Body of pancreas (tissue), 4 donors: ENCODE data around the gene BACE2. TPM values are rescaled to one million over a fixed set of nuclear protein-coding genes. Genes with fewer than 3 reads are reported as not detected.

Source experiments
- ATAC-seq: fragments of 150-250 bp; one replicate; pipeline ENCODE4 v1.9.1; 2016
- DNase-seq, 4 donors: peaks; one replicate each; pipeline ENCODE4 v3.0.0-alpha.2; 2019
- H3K27ac ChIP-seq, 4 donors: fragments of 200-600 bp; sonication (generic); 1 replicate in 3 of 4; 2 replicates in 1 of 4; pipeline versions ENCODE4 v1.5.1 to v1.6.1; 2016 to 2019; ENCODE audit warnings: mild to moderate bottlenecking in 1 of 4, mixed read lengths in 1 of 4, moderate library complexity in 1 of 4
- H3K27me3 ChIP-seq, 2 donors: fragments of 200-600 bp; sonication (generic); one replicate each; pipeline ENCODE4 v1.6.0; 2016; ENCODE audit warnings: mild to moderate bottlenecking in 1 of 2
- H3K36me3 ChIP-seq, 2 donors: fragments of 200-600 bp; sonication (generic); replicated peaks in 1 of 2; 2 replicates each; pipeline ENCODE4 v1.5.1; 2016; ENCODE audit warnings: low read depth in 2 of 2; ENCODE audit not compliant: insufficient read depth in 1 of 2
- H3K4me1 ChIP-seq: fragments of 200-600 bp; sonication (generic); one replicate; pipeline ENCODE4 v1.6.0; 2016
- H3K4me3 ChIP-seq, 2 donors: fragments of 200-600 bp; sonication (generic); 1 replicate in 1 of 2; 2 replicates in 1 of 2; pipeline ENCODE4 v1.5.1; 2016 to 2019
- H3K9me3 ChIP-seq, 3 donors: fragments of 200-600 bp; sonication (generic); 1 replicate in 2 of 3; 2 replicates in 1 of 3; pipeline ENCODE4 v1.5.1; 2016
- POLR2A ChIP-seq, 3 donors: fragments of 450-650 bp; IDR thresholded peaks; one replicate each; pipeline ENCODE4 v1.6.1; 2016; ENCODE audit warnings: antibody characterized with exemption in 3 of 3, mild to moderate bottlenecking in 2 of 3
- WGBS, 2 donors: methylation state at CpG; one replicate each; pipeline ENCODE4 v1.1.5; 2017; 5-methylcytosine and 5-hydroxymethylcytosine counted together
- intact Hi-C: fragments of 100-400 bp; cut with DNase I; formaldehyde crosslinking; loops from one replicate; pipeline ENCODE4 v1.15.1; 2023
- total RNA-seq, 2 donors: library from RNA; depleted of rRNA; stranded (reverse); fragments of >200 nt; gene quantifications; one replicate each; pipeline ENCODE4 v1.1.0, GENCODE V29; 2016
- TF ChIP-seq, protein P1 (sequence below), 7 experiments: fragments of 450-650 bp in 4 of 7; fragments of 200-600 bp in 3 of 7; sonication (generic) in 3 of 7; IDR thresholded peaks; one replicate each; pipeline ENCODE4 v1.5.1; 2016 to 2019; ENCODE audit warnings: antibody characterized with exemption in 7 of 7

BACE2 gene
- total RNA-seq, 2 donors from 2014 or later, result 86.4 to 107 TPM

DNA sequence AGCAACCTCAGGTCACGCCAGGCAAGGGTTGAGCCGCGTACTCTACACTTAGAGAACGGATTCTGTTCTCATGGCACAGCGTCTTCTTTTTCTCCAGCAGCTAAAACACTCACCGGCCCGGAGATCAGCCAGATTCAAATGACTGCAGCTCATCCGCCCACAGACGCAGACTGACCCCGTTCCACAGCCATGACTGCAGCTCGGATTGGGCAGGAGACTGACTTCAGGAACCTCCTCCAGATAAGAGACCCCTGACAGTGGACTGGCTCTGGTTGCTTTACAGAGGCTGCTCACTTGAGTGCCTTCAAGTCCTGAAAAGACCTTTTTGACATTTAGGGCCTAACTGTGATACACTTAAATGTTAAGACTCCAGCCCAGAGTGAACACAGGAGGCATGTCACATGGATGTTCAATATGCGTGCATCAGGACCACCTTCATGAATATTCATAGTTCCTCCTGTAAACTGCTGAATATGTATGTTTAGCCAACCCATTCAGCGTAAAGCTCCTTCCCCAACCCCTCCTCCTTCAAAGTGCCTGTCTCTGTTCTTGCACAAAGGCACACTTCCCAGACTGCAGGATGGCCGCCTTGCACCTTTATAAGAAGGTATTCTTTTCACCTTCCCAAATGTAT, 42.6 kb downstream of the BACE2 start:
- H3K4me1 ChIP-seq, result peaks cover 20% of the 10 kb centered on the region
- no peak overlapping the region for H3K4me3 ChIP-seq
- no peaks in the 10 kb centered on the region for H3K36me3 ChIP-seq
- no peak for TF ChIP-seq POLR2A (IDR thresholded peaks at IDR 0.05)
- TF ChIP-seq, protein P1, sequence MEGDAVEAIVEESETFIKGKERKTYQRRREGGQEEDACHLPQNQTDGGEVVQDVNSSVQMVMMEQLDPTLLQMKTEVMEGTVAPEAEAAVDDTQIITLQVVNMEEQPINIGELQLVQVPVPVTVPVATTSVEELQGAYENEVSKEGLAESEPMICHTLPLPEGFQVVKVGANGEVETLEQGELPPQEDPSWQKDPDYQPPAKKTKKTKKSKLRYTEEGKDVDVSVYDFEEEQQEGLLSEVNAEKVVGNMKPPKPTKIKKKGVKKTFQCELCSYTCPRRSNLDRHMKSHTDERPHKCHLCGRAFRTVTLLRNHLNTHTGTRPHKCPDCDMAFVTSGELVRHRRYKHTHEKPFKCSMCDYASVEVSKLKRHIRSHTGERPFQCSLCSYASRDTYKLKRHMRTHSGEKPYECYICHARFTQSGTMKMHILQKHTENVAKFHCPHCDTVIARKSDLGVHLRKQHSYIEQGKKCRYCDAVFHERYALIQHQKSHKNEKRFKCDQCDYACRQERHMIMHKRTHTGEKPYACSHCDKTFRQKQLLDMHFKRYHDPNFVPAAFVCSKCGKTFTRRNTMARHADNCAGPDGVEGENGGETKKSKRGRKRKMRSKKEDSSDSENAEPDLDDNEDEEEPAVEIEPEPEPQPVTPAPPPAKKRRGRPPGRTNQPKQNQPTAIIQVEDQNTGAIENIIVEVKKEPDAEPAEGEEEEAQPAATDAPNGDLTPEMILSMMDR (IDR thresholded peaks at IDR 0.05), result no peak
- intact Hi-C loops, result no loop called here
- WGBS, 2 donors, result 89 to 98% methylated on average over 13 to 14 of the region's 14 CpGs
- no peaks in the 10 kb centered on the region for H3K9me3 ChIP-seq
- H3K27ac ChIP-seq, result no peak overlapping the region
- no peak for ATAC-seq
- DNase-seq, result no peak
- no peaks in the 10 kb centered on the region for H3K27me3 ChIP-seq

DNA sequence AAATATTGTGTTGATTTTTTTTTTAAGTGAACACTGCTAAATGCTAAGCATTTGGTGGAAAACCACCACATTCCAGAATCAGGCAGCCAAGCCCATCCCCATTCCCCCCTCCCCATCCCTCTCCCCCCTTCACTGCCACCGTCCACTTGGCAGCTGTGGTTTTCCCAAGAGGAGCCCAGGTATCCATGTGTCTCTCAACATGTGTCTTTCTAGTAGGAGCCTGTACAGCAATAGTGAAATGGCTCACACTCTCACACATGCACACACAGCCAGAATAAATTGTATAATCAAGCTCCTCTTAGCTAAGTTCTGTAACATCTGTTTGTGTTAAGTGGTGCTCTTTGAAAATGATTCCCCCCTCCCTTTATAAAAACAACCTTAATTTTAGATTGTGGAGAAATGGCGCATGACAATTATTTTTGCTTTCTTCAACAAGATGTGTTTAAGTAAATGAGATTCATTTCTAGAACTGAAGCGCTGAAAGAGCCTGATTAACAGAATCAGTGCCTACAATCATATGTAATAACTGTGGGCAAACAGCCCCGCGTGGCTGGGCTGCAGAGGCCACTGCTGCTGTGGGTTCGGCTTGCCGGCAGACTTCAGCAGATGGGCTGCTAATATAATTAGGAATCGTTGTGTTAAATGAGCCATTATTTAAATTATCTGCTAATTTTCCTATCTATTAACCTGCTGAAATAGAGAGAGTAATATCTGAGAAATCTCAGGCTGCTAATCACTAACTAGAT, 43.3 kb downstream of the BACE2 start:
- H3K4me1 ChIP-seq, result peaks cover 20% of the 10 kb centered on the region

DNA sequence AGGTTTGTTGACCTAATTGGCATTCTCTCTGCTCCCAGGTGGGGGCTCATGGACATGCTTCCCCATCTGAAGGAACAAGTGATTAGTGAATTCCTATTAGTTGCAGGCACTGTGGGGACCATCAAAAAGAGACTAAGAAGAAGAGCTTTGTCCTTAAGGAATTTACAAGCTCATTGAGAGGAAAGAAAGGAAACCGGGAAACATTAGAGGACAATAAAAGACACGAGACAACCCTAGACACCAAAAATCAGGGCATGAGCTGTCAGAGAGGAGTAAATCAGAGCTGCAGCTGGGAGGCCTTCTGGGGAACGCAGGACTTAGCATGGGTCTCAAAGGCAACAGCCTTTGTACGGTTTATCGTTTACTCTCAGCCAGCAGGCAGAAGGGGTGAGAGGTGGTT, 45.1 kb downstream of the BACE2 start:
- TF ChIP-seq, protein P1 (IDR thresholded peaks at IDR 0.05), result no peak
- no peak for TF ChIP-seq POLR2A (IDR thresholded peaks at IDR 0.05)
- 95 to 96% methylated on average over 5 of the region's 5 CpGs for WGBS, 2 donors
- H3K27me3 ChIP-seq, result no peaks in the 10 kb centered on the region
- no peak overlapping the region for H3K4me3 ChIP-seq
- H3K36me3 ChIP-seq, result no peaks in the 10 kb centered on the region
- no peaks in the 10 kb centered on the region for H3K9me3 ChIP-seq
- H3K27ac ChIP-seq, result no peak overlapping the region
- DNase-seq, result no peak
- intact Hi-C loops, result no loop called here
- ATAC-seq, result no peak
- H3K4me1 ChIP-seq, result peaks cover 14% of the 10 kb centered on the region

More for the DNA sequence above, 43.3 kb downstream of the BACE2 start:
- ATAC-seq (no peak), DNase-seq (peak in 2 of 4 donors; percentile 25 to 43)
- Histone ChIP-seq H3K36me3 (no peaks in the 10 kb centered on the region), H3K27me3 (no peaks in the 10 kb centered on the region), H3K9me3 (no peaks in the 10 kb centered on the region), H3K27ac (no peak overlapping the region), H3K4me3 (no peak overlapping the region)
- TF ChIP-seq, protein P1 (IDR thresholded peaks at IDR 0.05), result no peak
- TF ChIP-seq POLR2A (IDR thresholded peaks at IDR 0.05), result no peak
- WGBS, 2 donors, result 74 to 81% methylated on average over 8 of the region's 8 CpGs
- intact Hi-C loops, result no loop called here

DNA sequence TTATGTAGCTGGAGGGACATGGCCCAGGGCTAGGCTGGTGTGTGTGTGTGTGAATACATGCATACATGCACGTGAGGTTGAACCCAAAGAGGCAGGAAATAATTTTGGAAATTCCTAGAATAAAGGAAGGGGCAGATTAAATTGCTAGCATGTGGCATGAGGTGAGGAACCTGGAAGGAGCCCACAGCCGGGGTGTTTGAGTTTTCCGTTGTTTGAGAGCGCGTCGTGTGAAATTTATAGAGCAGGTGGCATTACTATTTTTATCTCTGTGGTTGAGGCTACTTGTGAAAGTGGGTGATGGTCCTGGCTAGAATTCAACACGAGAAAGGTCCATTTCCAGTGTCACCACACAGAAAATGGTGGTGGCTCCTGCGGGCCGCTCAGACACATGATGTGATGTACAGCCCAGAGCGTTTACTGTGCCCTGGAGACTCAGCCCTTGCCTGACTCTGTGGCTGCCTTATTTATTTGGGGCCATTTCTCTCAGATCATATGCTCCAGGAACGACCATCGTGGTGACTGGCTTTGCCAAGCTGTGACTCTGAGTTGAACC, 48.0 kb downstream of the BACE2 start:
- Histone ChIP-seq H3K4me3 (no peak overlapping the region), H3K27ac (no peak overlapping the region), H3K4me1 (peaks cover 15% of the 10 kb centered on the region), H3K27me3 (no peaks in the 10 kb centered on the region), H3K9me3 (no peaks in the 10 kb centered on the region), H3K36me3 (no peaks in the 10 kb centered on the region)
- TF ChIP-seq, protein P1 (IDR thresholded peaks at IDR 0.05), result no peak
- no peak for TF ChIP-seq POLR2A (IDR thresholded peaks at IDR 0.05)
- DNase-seq (no peak), ATAC-seq (no peak)
- intact Hi-C loops, result no loop called here
- 75 to 78% methylated on average over 12 of the region's 12 CpGs for WGBS, 2 donors
